ENCODE measurements around the gene USP30. TPM values are rescaled to one million over a fixed set of nuclear protein-coding genes. Genes with fewer than 3 reads are reported as not detected.
"Not testable (repeated sequence)": the region's sequence is repeated elsewhere in the genome, so short reads cannot be mapped to it uniquely, and the experiment has no call there.

Gene USP30
- total RNA-seq, 6 experiments from 2014 or later: 8.0 to 11.7 (median 10.4) TPM

DNA sequence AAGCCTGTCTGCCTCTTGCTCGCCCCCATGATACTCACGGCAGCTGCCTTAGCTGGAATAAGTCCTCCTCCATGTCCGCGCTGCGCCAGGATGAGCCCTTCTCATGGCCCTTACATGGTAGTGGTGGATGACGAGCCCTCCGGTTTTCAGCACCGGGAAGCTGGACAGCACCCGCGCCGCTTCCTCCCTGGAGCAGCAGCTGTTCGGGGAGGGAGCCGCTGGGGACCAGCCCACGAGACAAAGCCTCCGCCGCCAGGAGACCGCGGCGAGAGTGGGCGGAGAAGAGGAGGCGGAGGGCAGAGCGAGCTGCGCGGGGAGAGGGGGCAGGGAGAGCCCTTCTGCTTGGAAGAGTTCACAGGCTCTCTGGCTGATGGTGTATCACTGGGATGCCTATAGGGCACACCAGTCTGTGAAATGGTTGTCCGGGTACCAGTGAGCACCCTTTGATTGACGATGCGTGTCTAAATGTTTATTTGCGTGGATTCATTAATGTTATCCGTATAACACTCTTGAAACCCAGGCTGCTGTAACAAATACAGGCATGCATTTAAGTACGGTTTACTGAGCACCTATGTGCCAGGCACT, 31.5 kb upstream of the USP30 start, which contains the start of gene SVOP:
SVOP (minus strand) TSS at position 273 of the 585 bp plus-strand sequence; CDS start at position 73, 200 bp downstream.
- no peak for TF ChIP-seq CTCF (IDR thresholded peaks at IDR 0.05)
- H3K9me3 Mint-ChIP-seq: no peaks in the 10 kb centered on the region
- peaks cover 3% of the 10 kb centered on the region for H3K27me3 Mint-ChIP-seq (ENCODE audit: insufficient read depth)
- peak; percentile 53 for DNase-seq
- no peak within 1 kb of the TSS for H3K4me3 Mint-ChIP-seq
- H3K27ac Mint-ChIP-seq: no peak within 1 kb of the TSS
- no peaks in the 10 kb centered on the region for H3K4me1 Mint-ChIP-seq (ENCODE audit: low read depth)
- no peaks in the 10 kb centered on the region for H3K36me3 Mint-ChIP-seq (ENCODE audit: low read depth)

DNA sequence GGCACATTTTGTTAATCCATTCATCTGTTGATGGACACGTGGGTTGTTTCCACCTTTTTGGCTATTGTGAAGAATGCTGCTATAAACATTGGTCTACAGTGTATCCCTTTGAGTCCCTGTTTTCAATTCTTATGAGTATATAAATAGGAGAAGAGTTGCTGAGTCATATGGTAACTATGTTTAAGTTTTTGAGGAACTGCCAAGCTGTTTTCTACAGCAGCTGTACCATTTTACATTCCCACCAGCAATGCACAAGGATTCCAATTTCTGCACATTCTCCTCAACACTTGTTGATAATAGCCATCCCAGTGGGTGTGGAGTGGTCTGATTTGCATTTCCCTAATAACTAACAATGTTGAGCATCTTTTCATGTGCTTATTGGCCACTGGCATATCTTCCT, 24.6 kb upstream of the USP30 start:
- H3K4me3 Mint-ChIP-seq: no peak overlapping the region
- no peaks in the 10 kb centered on the region; the same call in 1 of the 2 replicates for H3K27me3 Mint-ChIP-seq (ENCODE audit: insufficient read depth)
- H3K36me3 Mint-ChIP-seq (ENCODE audit: low read depth): no peaks in the 10 kb centered on the region
- TF ChIP-seq CTCF (IDR thresholded peaks at IDR 0.05): no peak
- H3K9me3 Mint-ChIP-seq: no peaks in the 10 kb centered on the region
- DNase-seq: peak; percentile 17
- no peak overlapping the region for H3K27ac Mint-ChIP-seq
- peaks cover 24% of the 10 kb centered on the region for H3K4me1 Mint-ChIP-seq (ENCODE audit: low read depth)

GRCh38 chr12:109028624-109029023, 23.8 kb upstream of the USP30 start:
- not testable (repeated sequence) for H3K9me3 Mint-ChIP-seq; H3K27ac Mint-ChIP-seq; DNase-seq; H3K36me3 Mint-ChIP-seq (ENCODE audit: low read depth); H3K4me3 Mint-ChIP-seq; H3K27me3 Mint-ChIP-seq (ENCODE audit: insufficient read depth)
- H3K4me1 Mint-ChIP-seq (ENCODE audit: low read depth): peaks cover 24% of the 10 kb centered on the region

DNA sequence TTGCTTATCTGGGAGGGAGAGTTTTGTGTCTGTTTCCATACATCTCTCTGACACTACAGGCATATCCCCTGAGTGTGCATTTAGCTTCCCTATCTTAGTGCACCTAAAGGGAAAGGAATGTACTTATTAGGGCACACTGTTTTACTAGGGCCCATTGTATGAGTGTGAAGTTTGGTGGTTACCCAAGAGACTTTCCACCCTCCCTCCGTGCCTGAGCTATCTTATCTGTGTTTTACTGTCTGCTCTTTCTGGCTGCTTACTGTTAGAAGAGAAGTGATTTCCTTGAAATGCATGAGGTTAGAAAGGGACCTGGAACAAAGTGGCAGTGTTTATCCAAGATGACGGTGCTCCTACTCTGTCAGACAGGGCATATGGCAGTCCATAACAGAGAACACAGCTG, 23.0 kb upstream of the USP30 start:
- DNase-seq: no peak
- H3K27me3 Mint-ChIP-seq (ENCODE audit: insufficient read depth): peaks cover 2% of the 10 kb centered on the region; the same call in 1 of the 2 replicates
- H3K36me3 Mint-ChIP-seq (ENCODE audit: low read depth): no peaks in the 10 kb centered on the region
- H3K9me3 Mint-ChIP-seq: no peaks in the 10 kb centered on the region
- TF ChIP-seq CTCF (IDR thresholded peaks at IDR 0.05): no peak
- H3K4me3 Mint-ChIP-seq: no peak overlapping the region
- peaks cover 24% of the 10 kb centered on the region for H3K4me1 Mint-ChIP-seq (ENCODE audit: low read depth)
- no peak overlapping the region for H3K27ac Mint-ChIP-seq

DNA sequence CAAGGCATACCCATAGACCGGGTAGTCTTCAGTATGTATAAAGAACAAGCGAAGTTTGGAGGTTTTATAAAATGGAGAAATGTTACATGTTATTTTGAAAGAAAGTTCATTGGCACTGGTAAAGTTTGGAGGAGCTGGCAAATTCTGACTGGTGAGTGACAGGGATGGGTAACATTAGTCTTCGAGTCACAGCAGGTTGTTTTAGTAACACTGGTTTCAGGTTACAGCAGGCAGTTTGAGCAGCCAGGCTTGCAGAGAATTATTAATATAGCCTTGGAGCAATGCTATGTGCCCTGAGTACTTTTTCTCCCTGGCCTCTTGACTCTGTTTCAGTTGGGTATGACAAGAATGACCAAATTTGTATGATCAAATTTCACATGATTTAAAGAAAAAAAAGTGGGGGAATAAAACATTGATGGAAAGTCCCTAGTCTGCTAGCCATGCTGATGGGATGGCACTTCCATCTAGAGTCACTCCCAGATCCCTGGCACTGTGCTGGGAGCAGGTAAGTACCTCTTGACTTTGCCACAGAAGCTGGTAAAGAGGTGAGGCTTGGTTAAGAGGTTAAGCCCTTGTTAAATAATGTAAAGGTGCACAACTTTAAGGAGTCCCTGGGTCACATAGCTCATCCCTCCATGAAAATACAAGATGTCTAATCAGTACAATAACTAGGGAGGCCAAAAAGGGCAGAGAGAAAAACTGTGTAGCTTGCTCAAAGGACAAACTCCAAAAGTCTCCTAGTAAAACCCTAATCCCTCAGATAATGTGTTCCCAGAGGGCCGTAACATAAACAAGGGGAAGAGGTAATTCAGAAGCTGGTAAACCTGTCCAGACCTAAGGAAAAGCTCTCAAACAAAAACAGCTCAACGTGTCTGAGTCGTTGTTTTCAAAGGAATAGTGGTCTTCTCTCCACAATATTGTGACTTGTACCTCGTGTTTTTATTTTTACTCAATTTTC, 18.9 kb upstream of the USP30 start:
- Mint-ChIP-seq H3K36me3 (ENCODE audit: low read depth) (no peaks in the 10 kb centered on the region), H3K4me3 (no peak overlapping the region), H3K9me3 (no peaks in the 10 kb centered on the region), H3K27me3 (ENCODE audit: insufficient read depth) (peaks cover 2% of the 10 kb centered on the region; the same call in 1 of the 2 replicates), H3K4me1 (ENCODE audit: low read depth) (peaks cover 11% of the 10 kb centered on the region), H3K27ac (no peak overlapping the region)
- DNase-seq: no peak
- TF ChIP-seq CTCF (IDR thresholded peaks at IDR 0.05): no peak

DNA sequence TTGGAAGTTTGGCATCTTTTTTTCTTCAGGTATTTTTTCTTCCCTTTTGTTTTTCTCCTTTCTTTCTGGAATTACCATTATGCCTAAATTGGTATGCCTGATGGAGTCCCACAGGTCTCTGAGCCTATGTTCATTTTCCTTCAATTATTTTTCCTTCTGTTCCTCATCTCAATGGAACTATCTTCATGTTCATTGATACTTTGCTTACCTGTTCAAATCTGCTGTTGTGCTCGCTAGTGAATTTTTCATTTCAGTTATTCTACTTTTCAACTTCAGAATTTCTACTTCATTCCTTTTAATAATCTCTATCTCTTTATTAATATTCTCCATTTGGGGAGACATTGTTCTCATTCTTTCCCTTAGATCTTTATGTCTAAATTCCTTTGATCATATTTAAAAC, 15.4 kb upstream of the USP30 start:
- Mint-ChIP-seq H3K36me3 (ENCODE audit: low read depth) (no peaks in the 10 kb centered on the region), H3K27me3 (ENCODE audit: insufficient read depth) (peaks cover 2% of the 10 kb centered on the region; the same call in 1 of the 2 replicates), H3K27ac (no peak overlapping the region), H3K9me3 (no peaks in the 10 kb centered on the region), H3K4me3 (no peak overlapping the region), H3K4me1 (ENCODE audit: low read depth) (no peaks in the 10 kb centered on the region)
- DNase-seq: no peak
- no peak for TF ChIP-seq CTCF (IDR thresholded peaks at IDR 0.05)

All from HFFc6 (cell line).